Spleen (tissue), 11 donors: ENCODE results near the gene MIEF2. TPM values are rescaled to one million over a fixed set of nuclear protein-coding genes. Genes with fewer than 3 reads are reported as not detected.
A peak's percentile ranks its signal among the peaks of the same experiment; 100 is the strongest.

ENCODE experiments used
- DNase-seq: peaks from one replicate; pipeline ENCODE4 v3.0.0-alpha.2; 2020
- H3K27ac ChIP-seq, 8 donors: fragments of 200-600 bp; sonication (generic) in 7 of 8; 1 replicate in 4 of 8; 2 replicates in 4 of 8; pipeline versions ENCODE4 v1.5.0 to v1.8.0; 2016 to 2021; ENCODE audit warnings: inconsistent platforms in 4 of 8, mild to moderate bottlenecking in 4 of 8, moderate library complexity in 1 of 8
- H3K27me3 ChIP-seq, 7 donors: fragments of 200-600 bp; sonication (generic) in 6 of 7; replicated peaks in 1 of 7; 1 replicate in 4 of 7; 2 replicates in 3 of 7; pipeline versions ENCODE4 v1.5.0 to v1.8.0; 2016 to 2021; ENCODE audit warnings: inconsistent platforms in 3 of 7, mild to moderate bottlenecking in 1 of 7
- H3K36me3 ChIP-seq, 6 donors: fragments of 200-600 bp; sonication (generic) in 5 of 6; 1 replicate in 4 of 6; 2 replicates in 2 of 6; pipeline versions ENCODE4 v1.5.0 to v1.8.0; 2016 to 2021; ENCODE audit warnings: inconsistent platforms in 2 of 6
- H3K4me1 ChIP-seq, 6 donors: fragments of 200-600 bp; sonication (generic) in 5 of 6; 1 replicate in 3 of 6; 2 replicates in 3 of 6; pipeline versions ENCODE4 v1.5.0 to v1.8.0; 2016 to 2021; ENCODE audit warnings: inconsistent platforms in 3 of 6
- H3K4me3 ChIP-seq, 8 donors: fragments of 200-600 bp; sonication (generic) in 7 of 8; 1 replicate in 4 of 8; 2 replicates in 4 of 8; pipeline versions ENCODE4 v1.5.0 to v1.8.0; 2016 to 2021; ENCODE audit warnings: inconsistent platforms in 4 of 8, mild to moderate bottlenecking in 4 of 8, moderate library complexity in 2 of 8
- H3K9me3 ChIP-seq, 8 donors: fragments of 200-600 bp; sonication (generic) in 7 of 8; 1 replicate in 4 of 8; 2 replicates in 4 of 8; pipeline versions ENCODE4 v1.5.0 to v1.8.0; 2016 to 2021; ENCODE audit warnings: inconsistent platforms in 4 of 8
- POLR2A ChIP-seq, 3 donors: fragments of 450-650 bp; IDR thresholded peaks; one replicate each; pipeline ENCODE4 v1.5.1; 2017; ENCODE audit warnings: antibody characterized with exemption in 3 of 3, mild to moderate bottlenecking in 1 of 3
- POLR2AphosphoS5 ChIP-seq, 3 donors: sonication (generic); formaldehyde crosslinking; IDR thresholded peaks; one replicate each; pipeline ENCODE4 v1.5.1; 2017; ENCODE audit warnings: antibody characterized with exemption in 3 of 3
- WGBS, 5 donors: extraction: QIAGEN DNeasy Blood & Tissue Kit in 3 of 5; methylation state at CpG; one replicate each; pipeline versions ENCODE4 v1.1.5 to v1.1.7; 2013 to 2018; 5-methylcytosine and 5-hydroxymethylcytosine counted together
- intact Hi-C: fragments of 100-400 bp; cut with DNase I; formaldehyde crosslinking; loops from one replicate; pipeline ENCODE4 v1.15.0; 2023; ENCODE audit warnings: low total_unique reads
- polyA plus RNA-seq, 3 donors: library from polyadenylated mRNA; stranded (reverse); fragments of 200-250 nt; gene quantifications; one replicate each; pipeline ENCODE4 v1.2.1, GENCODE V29; 2013
- total RNA-seq, 7 donors: library from RNA; depleted of rRNA in 3 of 7; stranded (reverse); fragments of >200 nt in 3 of 7; fragmentation: NEBNext Ultra II Directional in 4 of 7; extraction: Animal tissue kit (Norgen Biotek cat#: 25700) in 4 of 7; gene quantifications; one replicate each; pipeline versions ENCODE4 v1.1.0 to v1.2.1, GENCODE V29; 2016 to 2021
- TF ChIP-seq, protein P1 (sequence below), 11 experiments: fragments of 200-600 bp in 7 of 11; fragments of 450-650 bp in 4 of 11; sonication (generic) in 4 of 11; IDR thresholded peaks in 8 of 11; conservative IDR thresholded peaks in 3 of 11; 1 replicate in 7 of 11; 2 replicates in 4 of 11; pipeline versions ENCODE4 v1.4.0 to v1.8.0; 2016 to 2021; ENCODE audit warnings: antibody characterized with exemption in 11 of 11, inconsistent platforms in 4 of 11, mild to moderate bottlenecking in 1 of 11
- donor health status: healthy with polysubstance abuse.
- donor health status: DM: no; HTN: no; CAD: no; lungs with moderate emphysema.
- donor health status: DM: no; HTN: no; CAD: no.
- donor health status: Bipolar disorder and iron deficiency.
- donor health status: healthy.
- donor health status: DM: no; HTN: no; CAD: no.
- donor health status: DM: yes; HTN: yes; CAD: no.

MIEF2 gene
- total and polyA plus RNA-seq, 10 donors: 4.6 to 24.8 (median 11.7) TPM

DNA sequence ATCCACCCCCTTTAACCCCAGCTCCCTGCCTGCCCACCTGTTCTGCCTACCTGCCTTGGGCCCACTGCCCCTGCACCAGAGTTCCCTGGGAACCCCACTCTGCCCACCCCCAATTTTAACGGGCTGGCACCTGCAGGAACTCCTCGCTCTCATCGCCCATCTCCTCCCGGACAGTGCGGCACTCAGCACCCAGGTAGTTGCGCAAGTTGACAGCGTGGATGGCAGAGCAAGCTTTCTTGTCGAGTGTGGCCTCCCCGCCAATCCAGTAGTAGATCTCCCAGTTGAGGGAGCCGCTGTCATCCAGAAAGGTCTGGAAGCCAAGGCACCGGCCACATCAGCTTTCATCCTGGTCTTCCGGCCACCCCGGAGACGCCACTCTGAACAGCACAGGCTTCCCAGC is 9.8 kb upstream of the MIEF2 start:
- intact Hi-C loops: no loop called here
- 89 to 100% (median 94%) methylated on average over 11 to 14 of the region's 14 CpGs for WGBS, 5 donors
- no peaks in the 10 kb centered on the region for H3K27me3 ChIP-seq
- peaks cover 6 to 100% (median 99%) of the 10 kb centered on the region in 6 donors for H3K36me3 ChIP-seq
- H3K4me3 ChIP-seq: no peak overlapping the region
- H3K27ac ChIP-seq: no peak overlapping the region
- H3K4me1 ChIP-seq: peaks cover 5 to 41% (median 24%) of the 10 kb centered on the region in 6 donors
- no peaks in the 10 kb centered on the region for H3K9me3 ChIP-seq
- DNase-seq: no peak
- TF ChIP-seq POLR2AphosphoS5 (IDR thresholded peaks at IDR 0.05): peak in 1 of 3 donors; percentile 39
- no peak for TF ChIP-seq POLR2A (IDR thresholded peaks at IDR 0.05)

DNA sequence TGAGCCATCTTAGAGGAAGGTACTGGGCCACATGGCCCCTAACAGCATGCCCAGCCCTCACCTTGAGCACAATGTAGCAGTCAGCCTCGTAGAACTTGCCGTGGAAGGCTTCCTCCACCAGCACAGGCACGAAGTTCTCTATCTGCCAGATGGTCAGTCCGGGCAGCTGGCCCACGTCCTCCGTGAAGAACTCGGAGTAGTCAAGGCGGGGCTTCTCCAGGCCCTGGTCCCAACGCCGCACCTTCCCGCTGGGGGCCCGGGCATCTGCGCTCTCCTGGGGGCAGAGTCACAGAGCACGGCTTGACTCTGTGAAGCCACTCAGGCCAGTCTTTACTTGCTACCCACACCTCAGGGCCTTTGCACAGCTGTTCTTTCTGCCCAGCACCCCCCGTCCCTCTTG is 9.3 kb upstream of the MIEF2 start:
- intact Hi-C loops: no loop called here
- Histone ChIP-seq H3K4me3 (no peak overlapping the region), H3K27ac (no peak overlapping the region), H3K27me3 (no peaks in the 10 kb centered on the region), H3K36me3 (peaks cover 6 to 100% (median 99%) of the 10 kb centered on the region in 6 donors), H3K4me1 (peaks cover 5 to 42% (median 28%) of the 10 kb centered on the region in 6 donors), H3K9me3 (no peaks in the 10 kb centered on the region)
- TF ChIP-seq, protein P1, sequence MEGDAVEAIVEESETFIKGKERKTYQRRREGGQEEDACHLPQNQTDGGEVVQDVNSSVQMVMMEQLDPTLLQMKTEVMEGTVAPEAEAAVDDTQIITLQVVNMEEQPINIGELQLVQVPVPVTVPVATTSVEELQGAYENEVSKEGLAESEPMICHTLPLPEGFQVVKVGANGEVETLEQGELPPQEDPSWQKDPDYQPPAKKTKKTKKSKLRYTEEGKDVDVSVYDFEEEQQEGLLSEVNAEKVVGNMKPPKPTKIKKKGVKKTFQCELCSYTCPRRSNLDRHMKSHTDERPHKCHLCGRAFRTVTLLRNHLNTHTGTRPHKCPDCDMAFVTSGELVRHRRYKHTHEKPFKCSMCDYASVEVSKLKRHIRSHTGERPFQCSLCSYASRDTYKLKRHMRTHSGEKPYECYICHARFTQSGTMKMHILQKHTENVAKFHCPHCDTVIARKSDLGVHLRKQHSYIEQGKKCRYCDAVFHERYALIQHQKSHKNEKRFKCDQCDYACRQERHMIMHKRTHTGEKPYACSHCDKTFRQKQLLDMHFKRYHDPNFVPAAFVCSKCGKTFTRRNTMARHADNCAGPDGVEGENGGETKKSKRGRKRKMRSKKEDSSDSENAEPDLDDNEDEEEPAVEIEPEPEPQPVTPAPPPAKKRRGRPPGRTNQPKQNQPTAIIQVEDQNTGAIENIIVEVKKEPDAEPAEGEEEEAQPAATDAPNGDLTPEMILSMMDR (IDR thresholded peaks at IDR 0.05 in 8 of 11, conservative IDR thresholded peaks at IDR 0.05 in 3 of 11): no peak
- TF ChIP-seq POLR2A (IDR thresholded peaks at IDR 0.05) (no peak), POLR2AphosphoS5 (IDR thresholded peaks at IDR 0.05) (peak in 1 of 3 donors; percentile 4)
- WGBS, 5 donors: 84 to 95% (median 90%) methylated on average over 14 to 15 of the region's 15 CpGs
- no peak for DNase-seq

DNA sequence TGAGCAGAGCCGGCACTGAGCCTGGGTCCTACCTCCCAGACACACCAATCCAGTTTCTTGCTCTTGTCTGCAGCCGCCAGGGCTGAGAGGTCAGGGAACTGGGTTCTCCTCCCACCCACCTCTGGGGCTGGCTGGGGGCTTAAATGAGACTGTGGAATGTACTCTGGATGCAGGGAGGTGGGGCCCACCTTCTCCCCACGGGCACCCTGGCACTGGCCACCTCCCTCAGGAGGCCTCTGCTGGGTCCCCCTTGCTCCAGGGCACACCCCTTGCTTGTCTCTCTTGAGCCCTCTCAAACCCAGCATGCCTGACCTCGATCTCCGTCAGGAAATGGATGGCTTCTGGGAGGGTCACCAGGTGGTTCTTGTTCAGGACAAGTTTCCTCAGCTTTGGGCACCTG is 8.3 kb upstream of the MIEF2 start:
- intact Hi-C loops: no loop called here
- Histone ChIP-seq H3K9me3 (no peaks in the 10 kb centered on the region), H3K4me3 (no peak overlapping the region), H3K36me3 (peaks cover 6 to 98% (median 94%) of the 10 kb centered on the region in 6 donors), H3K27me3 (no peaks in the 10 kb centered on the region), H3K27ac (no peak overlapping the region), H3K4me1 (peaks cover 15 to 43% (median 34%) of the 10 kb centered on the region in 6 donors)
- no peak for TF ChIP-seq POLR2AphosphoS5 (IDR thresholded peaks at IDR 0.05)
- no peak for DNase-seq
- 85 to 97% (median 92%) methylated on average over 5 of the region's 5 CpGs for WGBS, 5 donors

DNA sequence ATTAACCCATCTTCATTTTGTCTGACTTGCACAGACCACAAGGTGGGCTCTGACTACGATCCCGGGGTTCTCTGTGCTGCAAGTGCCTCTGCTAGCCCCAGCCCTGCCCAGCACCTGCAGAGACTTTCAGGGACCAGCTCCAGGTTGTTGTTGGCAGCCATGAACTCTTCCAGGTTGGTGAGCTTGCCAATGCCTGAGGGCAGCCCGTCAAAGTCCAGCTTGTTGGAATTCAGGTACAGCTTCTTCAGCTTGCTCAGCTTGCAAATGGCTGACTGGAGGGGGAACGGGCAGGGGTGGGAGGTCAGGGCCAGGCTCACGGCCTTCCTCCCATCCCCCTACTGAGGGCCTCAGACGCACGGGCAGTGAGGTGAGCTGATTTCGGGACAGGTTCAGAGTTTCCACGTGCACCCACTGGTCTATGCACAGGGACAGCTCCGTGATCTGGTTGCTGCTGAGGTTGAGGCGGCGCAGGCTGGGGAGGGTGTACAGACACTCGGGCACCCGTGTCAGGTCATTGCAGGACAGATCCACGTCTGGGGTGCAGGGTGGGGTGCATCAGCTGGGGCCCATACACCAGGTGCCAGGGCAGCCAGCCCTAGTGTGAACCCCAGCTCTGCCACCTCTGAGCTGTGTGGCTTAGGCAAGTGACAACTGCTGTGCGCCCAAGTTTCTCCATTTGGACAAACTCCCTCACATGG is 7.1 kb upstream of the MIEF2 start:
- intact Hi-C loops: no loop called here
- Histone ChIP-seq H3K36me3 (peaks cover 6 to 86% (median 83%) of the 10 kb centered on the region in 6 donors), H3K27me3 (no peaks in the 10 kb centered on the region), H3K27ac (no peak overlapping the region), H3K4me3 (no peak overlapping the region), H3K4me1 (peaks cover 15 to 38% (median 29%) of the 10 kb centered on the region in 6 donors), H3K9me3 (no peaks in the 10 kb centered on the region)
- DNase-seq: no peak
- TF ChIP-seq POLR2AphosphoS5 (IDR thresholded peaks at IDR 0.05) (peak in 1 of 3 donors; percentile 10), POLR2A (IDR thresholded peaks at IDR 0.05) (no peak)
- 88 to 100% (median 91%) methylated on average over 4 to 16 of the region's 16 CpGs for WGBS, 5 donors

DNA sequence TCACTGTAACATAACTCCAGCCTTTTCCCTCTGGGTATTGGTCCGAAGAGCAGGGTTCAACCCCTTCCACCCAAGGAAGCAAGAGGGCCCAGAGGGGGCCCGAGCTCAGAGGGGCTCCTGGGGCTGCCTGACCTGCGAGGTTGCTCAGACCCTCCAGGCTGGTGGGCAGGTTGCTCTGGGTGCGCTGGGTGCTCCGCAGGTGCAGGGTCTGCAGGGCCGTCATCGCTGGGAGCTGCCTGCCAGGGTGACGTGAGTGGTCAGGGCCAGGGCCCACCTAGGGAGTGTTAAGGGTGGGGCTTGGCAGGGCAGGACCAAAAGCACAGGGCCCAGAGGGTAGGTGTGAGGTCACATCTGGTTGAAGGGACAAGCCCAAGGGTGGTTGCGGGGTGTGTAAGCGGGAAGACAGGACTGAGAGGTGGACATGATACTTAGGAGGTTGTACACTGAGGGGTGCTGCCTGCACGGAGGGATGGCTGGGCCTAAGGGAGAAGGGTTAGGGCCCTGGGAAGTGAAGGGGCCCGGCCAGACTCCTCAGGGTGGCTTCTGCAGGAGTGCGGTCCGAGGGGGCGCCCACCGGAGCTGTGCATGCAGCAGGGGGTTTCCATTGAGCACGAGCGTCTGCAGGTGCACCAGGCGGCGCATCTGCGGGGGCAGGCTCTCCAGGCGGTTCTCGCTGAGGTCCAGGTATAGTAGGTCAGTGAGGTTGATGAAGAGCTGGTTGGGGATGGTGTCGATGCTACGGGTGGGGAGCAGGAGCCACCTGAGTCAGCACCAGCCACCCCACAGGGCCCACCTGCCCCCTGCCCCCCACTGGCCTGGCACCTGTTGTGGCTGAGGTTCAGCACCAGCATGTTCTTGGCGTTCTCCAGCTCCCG is 6.3 kb upstream of the MIEF2 start:
- Histone ChIP-seq H3K36me3 (peaks cover 6 to 77% (median 74%) of the 10 kb centered on the region in 6 donors), H3K27ac (no peak overlapping the region), H3K4me3 (no peak overlapping the region), H3K9me3 (no peaks in the 10 kb centered on the region), H3K4me1 (peaks cover 19 to 36% (median 29%) of the 10 kb centered on the region in 6 donors), H3K27me3 (no peaks in the 10 kb centered on the region)
- intact Hi-C loops: no loop called here
- 93 to 97% (median 94%) methylated on average over 22 to 27 of the region's 27 CpGs for WGBS, 5 donors
- no peak for DNase-seq
- TF ChIP-seq POLR2A (IDR thresholded peaks at IDR 0.05) (no peak), POLR2AphosphoS5 (IDR thresholded peaks at IDR 0.05) (peak in 1 of 3 donors; percentile 29)
- TF ChIP-seq, protein P1 (IDR thresholded peaks at IDR 0.05 in 8 of 11, conservative IDR thresholded peaks at IDR 0.05 in 3 of 11): no peak
